Measurements from ENCODE around the gene MROH9.

Gene MROH9

DNA sequence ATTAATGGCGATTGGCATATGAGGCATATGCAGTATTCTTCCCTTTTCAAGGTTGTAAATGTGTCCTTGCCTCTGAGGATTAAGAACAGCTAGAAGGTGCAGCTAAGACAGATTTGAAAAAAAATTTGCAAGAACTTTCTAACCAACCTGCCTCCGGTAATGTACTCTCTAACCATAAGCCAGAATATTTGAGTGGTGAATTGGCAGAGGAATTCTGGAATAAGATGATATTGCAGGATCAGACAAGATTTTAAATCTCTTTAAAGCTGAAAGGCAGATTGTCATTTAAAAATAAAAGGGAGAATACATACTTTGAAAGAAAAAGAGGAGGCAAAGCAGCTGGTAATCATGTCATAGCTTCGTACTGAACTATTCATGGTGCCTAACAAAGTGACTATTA lies 29.2 kb downstream of the MROH9 start:
- no peak for DNase-seq (ENCODE audit: low spot score)
- in situ Hi-C loops (cut with MboI; ENCODE audit: low sequenced_read_pairs, unreplicated experiment) = no loop called here
- TF ChIP-seq, protein P1, sequence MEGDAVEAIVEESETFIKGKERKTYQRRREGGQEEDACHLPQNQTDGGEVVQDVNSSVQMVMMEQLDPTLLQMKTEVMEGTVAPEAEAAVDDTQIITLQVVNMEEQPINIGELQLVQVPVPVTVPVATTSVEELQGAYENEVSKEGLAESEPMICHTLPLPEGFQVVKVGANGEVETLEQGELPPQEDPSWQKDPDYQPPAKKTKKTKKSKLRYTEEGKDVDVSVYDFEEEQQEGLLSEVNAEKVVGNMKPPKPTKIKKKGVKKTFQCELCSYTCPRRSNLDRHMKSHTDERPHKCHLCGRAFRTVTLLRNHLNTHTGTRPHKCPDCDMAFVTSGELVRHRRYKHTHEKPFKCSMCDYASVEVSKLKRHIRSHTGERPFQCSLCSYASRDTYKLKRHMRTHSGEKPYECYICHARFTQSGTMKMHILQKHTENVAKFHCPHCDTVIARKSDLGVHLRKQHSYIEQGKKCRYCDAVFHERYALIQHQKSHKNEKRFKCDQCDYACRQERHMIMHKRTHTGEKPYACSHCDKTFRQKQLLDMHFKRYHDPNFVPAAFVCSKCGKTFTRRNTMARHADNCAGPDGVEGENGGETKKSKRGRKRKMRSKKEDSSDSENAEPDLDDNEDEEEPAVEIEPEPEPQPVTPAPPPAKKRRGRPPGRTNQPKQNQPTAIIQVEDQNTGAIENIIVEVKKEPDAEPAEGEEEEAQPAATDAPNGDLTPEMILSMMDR (IDR thresholded peaks at IDR 0.05; ENCODE audit: borderline replicate concordance, control extremely low read depth, extremely low read depth, insufficient read depth, missing control alignments) = no peak

DNA sequence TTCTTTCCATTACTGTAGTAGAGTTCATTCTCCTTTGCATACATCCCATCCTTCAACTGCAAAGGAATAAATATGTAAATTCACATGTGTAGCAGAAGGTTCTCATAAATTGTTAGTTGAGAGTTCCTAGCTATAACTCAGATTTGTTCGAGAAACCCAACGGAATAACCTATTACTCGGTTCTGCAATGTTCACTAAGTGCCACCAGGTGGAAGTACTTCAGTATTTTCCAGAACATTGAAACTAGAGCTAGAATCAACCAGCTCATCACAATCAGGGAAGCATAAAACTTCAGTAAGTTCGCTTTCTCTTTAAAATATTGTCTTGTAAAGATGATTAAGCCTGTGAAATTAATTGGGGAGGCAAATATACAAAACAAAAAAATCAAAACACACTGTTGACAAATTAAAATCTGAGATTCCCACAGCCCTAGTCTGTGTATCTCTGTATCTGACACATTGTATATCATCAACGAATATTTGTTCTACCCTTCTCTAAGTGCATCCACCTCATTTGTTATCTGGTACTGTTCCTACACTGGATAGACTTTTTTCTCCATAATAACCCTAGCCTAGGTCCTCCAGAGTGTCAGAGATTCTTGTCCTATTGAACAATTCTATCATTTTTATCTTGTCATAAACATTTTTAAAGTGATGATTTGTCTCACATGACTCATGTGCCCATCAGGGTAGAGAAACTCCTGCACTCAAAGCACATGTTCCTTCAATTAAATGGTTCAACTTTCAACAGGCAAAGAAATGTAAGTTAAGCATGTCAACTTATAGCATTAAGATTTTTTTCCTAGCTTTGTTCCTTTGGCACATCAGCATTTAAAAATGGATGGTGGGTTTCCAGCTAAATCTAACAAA lies 31.9 kb downstream of the MROH9 start:
- in situ Hi-C loops (cut with MboI; ENCODE audit: low sequenced_read_pairs, unreplicated experiment) = no loop called here
- TF ChIP-seq, protein P1 (IDR thresholded peaks at IDR 0.05; ENCODE audit: borderline replicate concordance, control extremely low read depth, extremely low read depth, insufficient read depth, missing control alignments) = peak; percentile 20
- DNase-seq (ENCODE audit: low spot score) = peak; percentile 17

DNA sequence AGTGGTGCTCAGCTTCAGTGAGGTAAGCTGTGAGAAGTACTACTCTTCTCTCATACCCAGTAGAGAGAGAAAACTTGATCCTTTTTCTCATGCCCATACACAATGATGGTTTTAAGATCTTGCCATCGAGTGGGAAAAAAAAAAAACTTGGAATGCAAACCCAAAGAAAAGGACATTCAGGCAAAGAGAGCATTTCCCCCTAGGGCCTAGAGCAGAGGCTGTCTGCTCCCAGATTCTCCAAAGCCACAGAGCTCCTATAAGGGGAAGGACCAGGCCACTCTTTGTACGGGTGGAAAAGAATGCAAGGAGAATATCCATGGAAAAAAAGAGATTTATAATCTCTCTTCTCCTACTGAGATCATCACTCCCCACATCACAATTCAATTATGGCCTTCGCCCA lies 34.9 kb downstream of the MROH9 start:
- TF ChIP-seq, protein P1 (IDR thresholded peaks at IDR 0.05; ENCODE audit: borderline replicate concordance, control extremely low read depth, extremely low read depth, insufficient read depth, missing control alignments) = no peak
- DNase-seq (ENCODE audit: low spot score) = no peak
- in situ Hi-C loops (cut with MboI; ENCODE audit: low sequenced_read_pairs, unreplicated experiment) = no loop called here

DNA sequence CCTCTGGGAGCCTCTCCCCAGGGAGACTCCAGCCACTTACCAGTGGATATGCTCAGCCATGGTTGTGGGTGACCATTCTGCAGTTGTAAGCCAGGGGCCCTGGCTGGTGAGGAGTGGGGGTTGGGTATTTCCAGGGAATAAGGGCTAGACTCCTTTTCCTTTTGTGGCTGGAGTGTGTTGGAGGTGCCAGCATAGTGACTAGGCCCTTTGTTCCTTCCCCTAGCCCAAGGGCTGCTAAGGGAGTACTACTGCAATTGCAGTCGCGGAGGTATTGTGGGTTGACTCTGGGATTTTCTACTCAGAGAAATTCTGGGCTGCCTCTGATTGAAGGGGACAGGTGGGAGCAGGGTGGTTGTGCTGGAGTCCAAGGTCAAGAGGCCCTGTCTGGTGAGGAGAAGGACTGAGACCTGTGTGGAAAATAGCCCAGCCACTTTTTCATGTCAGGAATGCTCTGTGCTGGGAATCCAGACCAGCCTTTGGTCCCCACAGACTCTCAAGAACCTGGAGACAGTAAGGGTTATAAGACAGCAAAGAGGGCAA lies 43.1 kb downstream of the MROH9 start:
- DNase-seq (ENCODE audit: low spot score) = no peak
- in situ Hi-C loops (cut with MboI; ENCODE audit: low sequenced_read_pairs, unreplicated experiment) = no loop called here
- TF ChIP-seq, protein P1 (IDR thresholded peaks at IDR 0.05; ENCODE audit: borderline replicate concordance, control extremely low read depth, extremely low read depth, insufficient read depth, missing control alignments) = no peak

DNA sequence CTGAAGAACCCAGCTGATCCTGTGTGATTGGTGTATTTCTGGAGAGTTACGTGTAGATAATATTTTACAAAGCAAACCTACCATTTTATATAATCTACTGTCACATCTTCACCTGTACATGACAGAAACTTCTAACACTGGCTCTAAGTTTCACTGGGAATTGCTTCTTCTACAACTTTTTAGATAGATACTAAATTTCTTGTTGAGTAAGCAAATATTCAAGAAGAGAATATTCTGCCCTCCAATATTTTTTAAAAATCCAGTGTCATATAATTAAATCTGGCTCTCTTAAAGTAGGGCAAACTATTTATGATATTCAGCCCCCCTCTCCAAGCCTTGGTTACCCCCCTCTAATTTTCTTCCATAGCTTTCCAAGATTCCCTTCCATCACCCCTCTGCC lies 50.1 kb downstream of the MROH9 start:
- in situ Hi-C loops (cut with MboI; ENCODE audit: low sequenced_read_pairs, unreplicated experiment) = no loop called here
- TF ChIP-seq, protein P1 (IDR thresholded peaks at IDR 0.05; ENCODE audit: borderline replicate concordance, control extremely low read depth, extremely low read depth, insufficient read depth, missing control alignments) = no peak

DNA sequence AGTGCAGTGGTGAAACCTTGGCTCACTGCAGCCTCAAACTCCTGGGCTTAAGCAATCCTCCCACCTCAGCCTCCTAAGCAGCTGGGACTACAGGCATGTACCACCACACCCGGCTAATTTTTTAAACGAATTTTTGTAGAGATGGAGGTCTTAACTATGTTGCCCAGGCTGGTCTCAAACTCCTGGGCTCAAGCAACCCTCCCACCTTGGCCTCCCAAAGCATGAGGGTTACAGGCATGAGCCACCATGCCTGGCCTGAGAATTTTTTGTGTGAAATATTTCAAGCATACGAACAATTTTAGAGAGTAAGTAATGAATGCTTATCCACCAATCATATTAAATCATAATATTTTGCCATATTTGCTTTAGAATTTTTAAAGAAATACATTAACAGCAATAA lies 51.6 kb downstream of the MROH9 start:
- TF ChIP-seq, protein P1 (IDR thresholded peaks at IDR 0.05; ENCODE audit: borderline replicate concordance, control extremely low read depth, extremely low read depth, insufficient read depth, missing control alignments) = no peak
- DNase-seq (ENCODE audit: low spot score) = no peak
- in situ Hi-C loops (cut with MboI; ENCODE audit: low sequenced_read_pairs, unreplicated experiment) = no loop called here

More for the DNA sequence above, 50.1 kb downstream of the MROH9 start:
- no peak for DNase-seq (ENCODE audit: low spot score)
